ENCODE measurements around the gene EEA1.

Gene EEA1

GRCh38 chr12:92857818-92858217, 71.3 kb downstream of the EEA1 start:
- TF ChIP-seq TAF1 (IDR thresholded peaks at IDR 0.05; ENCODE audit: borderline replicate concordance, insufficient read depth, low read length) (no peak), SIN3A (IDR thresholded peaks at IDR 0.05; ENCODE audit: borderline replicate concordance, insufficient read depth, low read length) (no peak), POLR2AphosphoS5 (IDR thresholded peaks at IDR 0.05; ENCODE audit: low read depth, low read length) (no peak), FOXP2 (optimal IDR thresholded peaks at IDR 0.05; ENCODE audit: borderline replicate concordance, extremely low read depth, extremely low read length, insufficient read depth) (no peak)
- TF ChIP-seq, protein P1, sequence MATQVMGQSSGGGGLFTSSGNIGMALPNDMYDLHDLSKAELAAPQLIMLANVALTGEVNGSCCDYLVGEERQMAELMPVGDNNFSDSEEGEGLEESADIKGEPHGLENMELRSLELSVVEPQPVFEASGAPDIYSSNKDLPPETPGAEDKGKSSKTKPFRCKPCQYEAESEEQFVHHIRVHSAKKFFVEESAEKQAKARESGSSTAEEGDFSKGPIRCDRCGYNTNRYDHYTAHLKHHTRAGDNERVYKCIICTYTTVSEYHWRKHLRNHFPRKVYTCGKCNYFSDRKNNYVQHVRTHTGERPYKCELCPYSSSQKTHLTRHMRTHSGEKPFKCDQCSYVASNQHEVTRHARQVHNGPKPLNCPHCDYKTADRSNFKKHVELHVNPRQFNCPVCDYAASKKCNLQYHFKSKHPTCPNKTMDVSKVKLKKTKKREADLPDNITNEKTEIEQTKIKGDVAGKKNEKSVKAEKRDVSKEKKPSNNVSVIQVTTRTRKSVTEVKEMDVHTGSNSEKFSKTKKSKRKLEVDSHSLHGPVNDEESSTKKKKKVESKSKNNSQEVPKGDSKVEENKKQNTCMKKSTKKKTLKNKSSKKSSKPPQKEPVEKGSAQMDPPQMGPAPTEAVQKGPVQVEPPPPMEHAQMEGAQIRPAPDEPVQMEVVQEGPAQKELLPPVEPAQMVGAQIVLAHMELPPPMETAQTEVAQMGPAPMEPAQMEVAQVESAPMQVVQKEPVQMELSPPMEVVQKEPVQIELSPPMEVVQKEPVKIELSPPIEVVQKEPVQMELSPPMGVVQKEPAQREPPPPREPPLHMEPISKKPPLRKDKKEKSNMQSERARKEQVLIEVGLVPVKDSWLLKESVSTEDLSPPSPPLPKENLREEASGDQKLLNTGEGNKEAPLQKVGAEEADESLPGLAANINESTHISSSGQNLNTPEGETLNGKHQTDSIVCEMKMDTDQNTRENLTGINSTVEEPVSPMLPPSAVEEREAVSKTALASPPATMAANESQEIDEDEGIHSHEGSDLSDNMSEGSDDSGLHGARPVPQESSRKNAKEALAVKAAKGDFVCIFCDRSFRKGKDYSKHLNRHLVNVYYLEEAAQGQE (IDR thresholded peaks at IDR 0.05; ENCODE audit: insufficient read depth in 1 of 2, low read depth in 2 of 2, low read length in 2 of 2), result no peak

DNA sequence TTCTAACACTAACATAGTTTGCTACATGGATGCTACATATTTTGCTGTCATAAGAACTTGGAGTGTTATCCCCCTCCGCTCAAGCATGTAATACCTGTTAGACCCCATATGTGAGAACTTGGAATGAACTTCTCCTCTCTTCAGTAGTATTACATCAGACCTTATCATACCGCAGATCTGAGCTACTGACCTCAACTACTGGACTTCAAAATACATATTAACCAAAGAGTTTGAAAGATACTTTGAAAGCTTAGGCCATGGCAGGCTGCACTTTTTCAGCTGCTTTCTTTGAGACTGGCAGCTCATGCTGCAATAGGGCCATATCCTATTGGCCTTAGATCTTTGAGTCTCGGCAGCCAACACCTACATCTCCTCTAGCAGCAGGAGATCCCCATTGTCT, 74.8 kb downstream of the EEA1 start:
- no peak for TF ChIP-seq TAF1 (IDR thresholded peaks at IDR 0.05; ENCODE audit: borderline replicate concordance, insufficient read depth, low read length)
- no peak for TF ChIP-seq FOXP2 (optimal IDR thresholded peaks at IDR 0.05; ENCODE audit: borderline replicate concordance, extremely low read depth, extremely low read length, insufficient read depth)
- TF ChIP-seq POLR2AphosphoS5 (IDR thresholded peaks at IDR 0.05; ENCODE audit: low read depth, low read length), result no peak
- TF ChIP-seq, protein P1 (IDR thresholded peaks at IDR 0.05; ENCODE audit: insufficient read depth in 1 of 2, low read depth in 2 of 2, low read length in 2 of 2), result no peak
- TF ChIP-seq SIN3A (IDR thresholded peaks at IDR 0.05; ENCODE audit: borderline replicate concordance, insufficient read depth, low read length), result no peak

GRCh38 chr12:92848740-92849139, 80.4 kb downstream of the EEA1 start:
- TF ChIP-seq POLR2AphosphoS5 (IDR thresholded peaks at IDR 0.05; ENCODE audit: low read depth, low read length) (no peak), SIN3A (IDR thresholded peaks at IDR 0.05; ENCODE audit: borderline replicate concordance, insufficient read depth, low read length) (no peak), FOXP2 (optimal IDR thresholded peaks at IDR 0.05; ENCODE audit: borderline replicate concordance, extremely low read depth, extremely low read length, insufficient read depth) (no peak), TAF1 (IDR thresholded peaks at IDR 0.05; ENCODE audit: borderline replicate concordance, insufficient read depth, low read length) (no peak)
- TF ChIP-seq, protein P1 (IDR thresholded peaks at IDR 0.05; ENCODE audit: insufficient read depth in 1 of 2, low read depth in 2 of 2, low read length in 2 of 2), result no peak

DNA sequence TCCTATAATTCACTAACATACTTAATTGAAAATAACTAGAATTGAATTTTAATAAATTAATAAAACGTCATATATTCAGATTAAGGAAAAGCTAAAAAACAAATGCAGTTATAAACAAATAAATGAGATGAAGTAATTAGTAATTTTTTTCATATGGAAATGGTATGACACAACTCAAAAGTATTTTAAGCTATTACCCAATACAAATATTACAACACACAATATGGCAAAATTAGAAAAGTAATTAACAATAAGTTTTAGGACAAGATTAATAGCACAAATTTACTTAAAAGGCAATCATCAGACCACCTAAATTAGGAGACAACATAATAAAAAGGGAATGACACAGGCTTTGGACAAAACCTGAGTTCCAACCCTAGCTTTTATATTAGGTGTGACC, 81.7 kb downstream of the EEA1 start:
- TF ChIP-seq FOXP2 (optimal IDR thresholded peaks at IDR 0.05; ENCODE audit: borderline replicate concordance, extremely low read depth, extremely low read length, insufficient read depth) (no peak), SIN3A (IDR thresholded peaks at IDR 0.05; ENCODE audit: borderline replicate concordance, insufficient read depth, low read length) (no peak), POLR2AphosphoS5 (IDR thresholded peaks at IDR 0.05; ENCODE audit: low read depth, low read length) (no peak), TAF1 (IDR thresholded peaks at IDR 0.05; ENCODE audit: borderline replicate concordance, insufficient read depth, low read length) (no peak)
- TF ChIP-seq, protein P1 (IDR thresholded peaks at IDR 0.05; ENCODE audit: insufficient read depth in 1 of 2, low read depth in 2 of 2, low read length in 2 of 2), result no peak

DNA sequence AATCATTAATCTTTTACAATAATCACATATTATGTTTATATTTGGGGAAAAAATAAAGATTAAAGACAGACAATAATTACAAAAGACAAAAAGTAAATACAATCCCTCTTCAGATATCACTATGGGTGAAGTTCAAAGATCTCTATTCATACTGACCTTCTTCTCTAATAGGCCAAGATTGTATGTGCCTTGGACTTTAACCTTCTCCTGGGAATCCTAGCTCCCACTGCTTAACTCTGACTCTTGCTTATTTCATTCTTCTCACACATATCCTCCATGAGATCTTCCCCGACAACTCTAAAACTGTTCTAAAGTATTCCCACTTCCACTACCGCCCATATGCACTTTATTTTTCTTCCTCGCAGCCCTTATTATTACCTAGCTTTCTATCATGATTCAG, 83.8 kb downstream of the EEA1 start:
- TF ChIP-seq POLR2AphosphoS5 (IDR thresholded peaks at IDR 0.05; ENCODE audit: low read depth, low read length), result no peak
- no peak for TF ChIP-seq TAF1 (IDR thresholded peaks at IDR 0.05; ENCODE audit: borderline replicate concordance, insufficient read depth, low read length)
- TF ChIP-seq, protein P1 (IDR thresholded peaks at IDR 0.05; ENCODE audit: insufficient read depth in 1 of 2, low read depth in 2 of 2, low read length in 2 of 2), result no peak
- no peak for TF ChIP-seq SIN3A (IDR thresholded peaks at IDR 0.05; ENCODE audit: borderline replicate concordance, insufficient read depth, low read length)
- no peak for TF ChIP-seq FOXP2 (optimal IDR thresholded peaks at IDR 0.05; ENCODE audit: borderline replicate concordance, extremely low read depth, extremely low read length, insufficient read depth)
